BLaER1 treated with 17β-estradiol and CSF1 and Interleukin-3, amounts not matched to agents 10 nM and 100 nM (cell line): ENCODE results near the gene GMPR2.
A peak's percentile ranks its signal among the peaks of the same experiment; 100 is the strongest.
"Not testable (repeated sequence)": the region's sequence is repeated elsewhere in the genome, so short reads cannot be mapped to it uniquely, and the experiment has no call there.

Source experiments
- H3K27ac ChIP-seq, 11 experiments: shearing (Covaris generic); formaldehyde crosslinking; 2 replicates each; pipeline ENCODE4 v1.8.1; 2022
- H3K27me3 ChIP-seq, 11 experiments: shearing (Covaris generic); formaldehyde crosslinking; 2 replicates each; pipeline ENCODE4 v1.8.1; 2022
- H3K36me3 ChIP-seq, 11 experiments: shearing (Covaris generic); formaldehyde crosslinking; 2 replicates each; pipeline ENCODE4 v1.8.1; 2022
- H3K4me1 ChIP-seq, 10 experiments: shearing (Covaris generic); formaldehyde crosslinking; 2 replicates each; pipeline ENCODE4 v1.8.1; 2022
- H3K4me2 ChIP-seq, 11 experiments: shearing (Covaris generic); formaldehyde crosslinking; 2 replicates each; pipeline ENCODE4 v1.8.1; 2022
- H3K4me3 ChIP-seq, 10 experiments: shearing (Covaris generic); formaldehyde crosslinking; 2 replicates each; pipeline ENCODE4 v1.8.1; 2022
- H3K9ac ChIP-seq, 11 experiments: shearing (Covaris generic); formaldehyde crosslinking; 2 replicates each; pipeline ENCODE4 v1.8.1; 2022
- H3K9me3 ChIP-seq, 11 experiments: shearing (Covaris generic); formaldehyde crosslinking; replicated peaks in 1 of 11; 2 replicates each; pipeline ENCODE4 v1.8.1; 2022
- H4K20me1 ChIP-seq, 11 experiments: shearing (Covaris generic); formaldehyde crosslinking; 2 replicates each; pipeline ENCODE4 v1.8.1; 2022
- Cebpa-rat ChIP-seq, 11 experiments: shearing (Covaris generic); IDR thresholded peaks; 2 replicates each; pipeline ENCODE4 v1.8.1; 2022

Gene GMPR2

GRCh38 chr14:24237463-24237955 is 4.8 kb downstream of the GMPR2 start:
- peaks cover 26 to 54% (median 42%) of the 10 kb centered on the region in 11 experiments; a peak in 20 of 22 replicates for H4K20me1 ChIP-seq
- no peak overlapping the region for H3K27ac ChIP-seq
- peaks cover 53 to 80% (median 67%) of the 10 kb centered on the region in 10 experiments for H3K4me1 ChIP-seq
- no peak for TF ChIP-seq Cebpa-rat (IDR thresholded peaks at IDR 0.05)
- peak overlapping the region in 2 of 11 experiments; percentile 93 to 94; a peak in 1 of 22 replicates for H3K4me2 ChIP-seq
- peaks cover 62 to 76% (median 72%) of the 10 kb centered on the region in 11 experiments for H3K36me3 ChIP-seq
- no peaks in the 10 kb centered on the region for H3K27me3 ChIP-seq
- no peaks in the 10 kb centered on the region for H3K9me3 ChIP-seq
- H3K9ac ChIP-seq, result no peak overlapping the region
- H3K4me3 ChIP-seq, result no peak overlapping the region

- TF ChIP-seq Cebpa-rat (IDR thresholded peaks at IDR 0.05), result no peak
- peaks cover 26 to 54% (median 42%) of the 10 kb centered on the region in 11 experiments; a peak in 20 of 22 replicates for H4K20me1 ChIP-seq
- H3K4me3 ChIP-seq, result no peak overlapping the region
- H3K9me3 ChIP-seq, result no peaks in the 10 kb centered on the region
- peaks cover 62 to 76% (median 72%) of the 10 kb centered on the region in 11 experiments for H3K36me3 ChIP-seq
- H3K4me2 ChIP-seq, result peak overlapping the region in 8 of 11 experiments; percentile 84 to 98 (median 91); a peak in 14 of 22 replicates
- peaks cover 51 to 80% (median 67%) of the 10 kb centered on the region in 10 experiments for H3K4me1 ChIP-seq
- H3K9ac ChIP-seq, result peak overlapping the region in 4 of 11 experiments; percentile 41 to 95 (median 94); a peak in 3 of 22 replicates
- H3K27ac ChIP-seq, result peak overlapping the region in 3 of 11 experiments; percentile 13 to 39 (median 35); a peak in 5 of 22 replicates
- no peaks in the 10 kb centered on the region for H3K27me3 ChIP-seq
Observed at GRCh38 chr14:24238123-24238522, 5.4 kb downstream of the GMPR2 start.

GRCh38 chr14:24238527-24239037 is 5.9 kb downstream of the GMPR2 start:
- Histone ChIP-seq H3K4me3 (peak overlapping the region in 3 of 10 experiments; percentile 23 to 81 (median 76); a peak in 3 of 20 replicates), H3K27me3 (no peaks in the 10 kb centered on the region), H3K9me3 (no peaks in the 10 kb centered on the region), H3K27ac (peak overlapping the region in 5 of 11 experiments; percentile 9 to 41 (median 35); a peak in 7 of 22 replicates), H3K36me3 (peaks cover 62 to 76% (median 72%) of the 10 kb centered on the region in 11 experiments), H3K4me2 (peak overlapping the region; percentile 84 to 99 (median 94); a peak in 19 of 22 replicates), H4K20me1 (peaks cover 26 to 54% (median 42%) of the 10 kb centered on the region in 11 experiments; a peak in 20 of 22 replicates), H3K4me1 (peaks cover 51 to 78% (median 65%) of the 10 kb centered on the region in 10 experiments), H3K9ac (peak overlapping the region in 9 of 11 experiments; percentile 0 to 95 (median 93); a peak in 10 of 22 replicates)
- TF ChIP-seq Cebpa-rat (IDR thresholded peaks at IDR 0.05), result no peak

GRCh38 chr14:24240110-24240918 is 7.6 kb downstream of the GMPR2 start:
- Histone ChIP-seq H3K27me3 (no peaks in the 10 kb centered on the region), H3K4me1 (peaks cover 41 to 73% (median 60%) of the 10 kb centered on the region in 10 experiments), H3K4me3 (peak overlapping the region in 8 of 10 experiments; percentile 23 to 83 (median 76); a peak in 13 of 20 replicates), H3K36me3 (peaks cover 59 to 62% (median 59%) of the 10 kb centered on the region in 11 experiments), H4K20me1 (peaks cover 26 to 54% (median 42%) of the 10 kb centered on the region in 11 experiments; a peak in 20 of 22 replicates), H3K27ac (peak overlapping the region in 2 of 11 experiments; percentile 8 to 42; a peak in 4 of 22 replicates), H3K4me2 (peak overlapping the region; percentile 84 to 99 (median 94)), H3K9me3 (no peaks in the 10 kb centered on the region), H3K9ac (peak overlapping the region; percentile 10 to 96 (median 93); a peak in 18 of 22 replicates)
- no peak for TF ChIP-seq Cebpa-rat (IDR thresholded peaks at IDR 0.05)

GRCh38 chr14:24241829-24242443 is 9.2 kb downstream of the GMPR2 start:
- H3K4me2 ChIP-seq, result peak overlapping the region; percentile 84 to 99 (median 94)
- TF ChIP-seq Cebpa-rat (IDR thresholded peaks at IDR 0.05), result no peak
- H3K4me3 ChIP-seq, result peak overlapping the region; percentile 67 to 83 (median 74)
- H4K20me1 ChIP-seq, result peaks cover 26 to 51% (median 42%) of the 10 kb centered on the region in 11 experiments; a peak in 20 of 22 replicates
- H3K27me3 ChIP-seq, result no peaks in the 10 kb centered on the region
- peak overlapping the region; percentile 85 to 96 (median 93) for H3K9ac ChIP-seq
- H3K9me3 ChIP-seq, result no peaks in the 10 kb centered on the region
- peaks cover 43 to 46% (median 43%) of the 10 kb centered on the region in 11 experiments for H3K36me3 ChIP-seq
- peak overlapping the region; percentile 91 to 99 (median 97) for H3K27ac ChIP-seq
- H3K4me1 ChIP-seq, result peaks cover 41 to 70% (median 64%) of the 10 kb centered on the region in 10 experiments

- Histone ChIP-seq H3K4me2 (peak overlapping the region; percentile 85 to 99 (median 94)), H3K9ac (peak overlapping the region; percentile 85 to 96 (median 93)), H3K4me3 (peak overlapping the region; percentile 67 to 83 (median 74)), H3K4me1 (peaks cover 41 to 66% (median 59%) of the 10 kb centered on the region in 10 experiments), H3K36me3 (peaks cover 28 to 35% (median 29%) of the 10 kb centered on the region in 11 experiments), H3K9me3 (no peaks in the 10 kb centered on the region), H3K27me3 (no peaks in the 10 kb centered on the region), H3K27ac (peak overlapping the region; percentile 91 to 99 (median 97)), H4K20me1 (peaks cover 26 to 38% (median 36%) of the 10 kb centered on the region in 11 experiments; a peak in 20 of 22 replicates)
- no peak for TF ChIP-seq Cebpa-rat (IDR thresholded peaks at IDR 0.05)
Observed at GRCh38 chr14:24243336-24243836, 10.7 kb downstream of the GMPR2 start.

- not testable (repeated sequence) for H3K4me3 ChIP-seq, H3K9ac ChIP-seq, H3K27me3 ChIP-seq, H3K27ac ChIP-seq, H3K9me3 ChIP-seq, H3K4me2 ChIP-seq
- Histone ChIP-seq H3K36me3 (peaks cover 8 to 24% (median 11%) of the 10 kb centered on the region in 11 experiments), H3K4me1 (peaks cover 28 to 51% (median 43%) of the 10 kb centered on the region in 10 experiments), H4K20me1 (peaks cover 15 to 18% (median 17%) of the 10 kb centered on the region in 11 experiments; a peak in 20 of 22 replicates)
Observed at GRCh38 chr14:24245350-24245749, 12.6 kb downstream of the GMPR2 start.

- Histone ChIP-seq H3K9ac (peak overlapping the region in 10 of 11 experiments; percentile 23 to 67 (median 46); a peak in 17 of 22 replicates), H3K4me3 (no peak overlapping the region), H3K27ac (peak overlapping the region in 9 of 11 experiments; percentile 6 to 61 (median 47); a peak in 14 of 22 replicates), H3K4me2 (peak overlapping the region; percentile 5 to 80 (median 51); a peak in 21 of 22 replicates), H3K9me3 (no peaks in the 10 kb centered on the region), H3K4me1 (peaks cover 18 to 52% (median 39%) of the 10 kb centered on the region in 10 experiments), H3K36me3 (peaks cover 0 to 12% (median 0%) of the 10 kb centered on the region in 11 experiments; a peak in 4 of 22 replicates), H3K27me3 (no peaks in the 10 kb centered on the region), H4K20me1 (peaks cover 2 to 3% (median 3%) of the 10 kb centered on the region in 11 experiments; a peak in 19 of 22 replicates)
- no peak for TF ChIP-seq Cebpa-rat (IDR thresholded peaks at IDR 0.05)
Observed at GRCh38 chr14:24246765-24247212, 14.1 kb downstream of the GMPR2 start.
